T-helper 2 cell (primary cell): ENCODE data around the gene LEKR1.
"Not testable (repeated sequence)": the region's sequence is repeated elsewhere in the genome, so short reads cannot be mapped to it uniquely, and the experiment has no call there.

Experiments
- DNase-seq, 5 experiments: peaks; one replicate each; pipeline versions ENCODE4 v3.0.0 to v3.0.0-alpha.2; 2012 to 2022

Gene LEKR1

DNA sequence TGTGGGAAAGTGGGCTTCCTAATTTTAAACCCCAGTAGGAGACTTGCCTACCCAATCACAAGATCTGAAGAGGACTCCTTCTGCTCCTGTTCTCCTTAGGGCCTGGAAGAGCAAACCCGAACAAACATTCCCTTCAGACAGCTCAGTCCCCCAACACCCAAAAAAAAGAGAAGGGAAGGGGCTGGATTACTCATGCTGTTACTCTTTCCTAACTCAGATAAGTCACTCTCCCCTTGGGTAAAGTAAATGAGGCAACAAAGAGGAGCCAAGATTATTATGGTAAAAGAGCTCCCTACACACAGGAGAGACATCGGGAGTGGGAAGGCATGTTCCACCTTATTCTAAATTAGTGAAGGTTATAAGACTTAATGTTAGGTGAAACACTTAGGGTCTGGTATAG is 18.1 kb upstream of the LEKR1 start:
- DNase-seq, result no peak

DNA sequence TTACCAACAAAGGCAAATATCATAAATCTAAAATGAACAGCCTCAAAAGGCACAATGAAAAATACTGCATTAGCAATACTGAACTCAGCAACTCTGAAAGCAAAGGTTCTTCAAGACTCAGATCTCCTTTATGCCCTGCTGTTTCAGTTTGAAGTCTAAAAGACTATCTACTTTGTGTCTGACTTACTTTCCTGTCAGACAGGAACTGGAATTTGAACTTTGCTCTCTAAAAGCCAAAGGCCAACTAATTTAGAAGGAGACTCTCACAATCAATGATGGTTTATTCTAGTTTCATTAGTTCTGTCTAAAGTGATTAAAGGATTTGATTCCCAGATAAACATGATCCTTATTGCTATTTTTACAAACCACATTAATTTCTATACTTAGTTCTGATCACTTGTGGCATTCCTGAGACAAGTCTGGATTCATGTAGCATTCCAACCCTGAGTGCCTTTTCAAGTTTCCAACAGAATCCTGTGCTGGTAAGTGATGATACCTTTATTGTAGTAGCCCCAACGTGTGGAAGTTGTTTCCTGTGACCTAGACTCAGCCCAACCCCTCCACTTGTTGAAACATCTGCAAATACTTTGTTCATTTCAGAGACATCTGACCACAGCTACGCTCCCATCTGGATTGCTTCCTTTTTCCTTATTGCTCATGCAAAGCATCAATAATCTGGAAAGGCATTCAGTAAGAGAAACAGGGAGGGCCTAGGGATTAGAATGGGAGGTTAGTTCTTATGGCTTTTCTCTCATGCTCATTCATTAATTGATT is 14.9 kb upstream of the LEKR1 start:
- no peak for DNase-seq

DNA sequence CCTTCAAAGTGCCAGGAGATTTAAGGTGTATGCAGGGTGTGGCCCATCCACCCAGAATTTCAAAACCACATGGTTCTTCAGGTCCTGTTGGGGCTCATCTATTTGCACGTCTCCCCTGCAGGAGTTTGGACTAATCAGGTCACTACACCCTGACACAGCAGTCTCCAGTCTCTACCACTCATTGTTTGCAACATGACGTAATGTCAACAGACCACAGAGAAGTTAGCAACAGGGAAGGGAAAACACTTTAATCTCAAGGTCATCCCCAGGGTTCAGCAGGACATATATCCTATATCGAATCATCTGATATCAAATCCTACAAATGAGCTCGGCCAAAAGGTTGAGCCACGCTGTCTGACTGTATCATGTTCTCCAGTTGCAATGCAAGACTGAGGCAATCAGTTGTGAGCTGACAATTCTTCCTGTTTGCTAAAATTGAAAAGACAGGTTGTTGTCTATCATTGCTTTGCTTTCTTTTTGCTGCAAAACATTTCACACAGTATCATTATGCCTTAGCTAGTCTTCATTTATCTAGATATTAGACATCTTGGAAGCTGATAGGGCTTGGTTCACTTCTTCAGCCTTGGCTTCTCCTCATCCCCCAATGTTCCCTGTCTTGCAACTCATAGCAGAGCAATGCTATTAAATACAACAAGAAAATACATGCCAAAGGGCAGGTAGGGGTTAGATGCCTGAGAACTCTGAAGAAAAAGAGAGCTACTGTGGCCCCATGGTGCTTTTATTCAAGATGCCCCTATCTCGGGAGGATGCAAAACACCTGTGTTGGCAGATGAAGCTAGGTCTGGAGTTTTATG is 13.4 kb upstream of the LEKR1 start:
- DNase-seq, result peak in 1 of 5 experiments; percentile 61

DNA sequence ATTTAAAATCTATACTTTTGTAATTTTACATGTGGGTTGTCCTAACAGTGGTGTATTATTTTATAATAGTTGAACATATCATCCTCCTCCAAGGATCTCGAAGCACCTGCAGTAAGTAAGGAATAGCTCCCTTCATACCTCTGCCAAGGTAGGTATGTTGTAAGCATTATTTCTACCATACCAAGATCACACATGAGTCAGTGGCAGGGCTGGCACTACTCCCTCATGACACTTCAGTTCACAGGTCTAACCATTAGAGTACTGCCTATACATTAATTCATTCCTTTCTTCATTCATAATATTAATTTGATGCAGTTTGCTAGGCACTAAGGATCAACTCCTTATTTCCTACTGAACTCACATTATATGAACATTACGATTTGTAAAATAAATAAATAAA is 11.9 kb upstream of the LEKR1 start:
- peak in 1 of 5 experiments; percentile 44 for DNase-seq

DNA sequence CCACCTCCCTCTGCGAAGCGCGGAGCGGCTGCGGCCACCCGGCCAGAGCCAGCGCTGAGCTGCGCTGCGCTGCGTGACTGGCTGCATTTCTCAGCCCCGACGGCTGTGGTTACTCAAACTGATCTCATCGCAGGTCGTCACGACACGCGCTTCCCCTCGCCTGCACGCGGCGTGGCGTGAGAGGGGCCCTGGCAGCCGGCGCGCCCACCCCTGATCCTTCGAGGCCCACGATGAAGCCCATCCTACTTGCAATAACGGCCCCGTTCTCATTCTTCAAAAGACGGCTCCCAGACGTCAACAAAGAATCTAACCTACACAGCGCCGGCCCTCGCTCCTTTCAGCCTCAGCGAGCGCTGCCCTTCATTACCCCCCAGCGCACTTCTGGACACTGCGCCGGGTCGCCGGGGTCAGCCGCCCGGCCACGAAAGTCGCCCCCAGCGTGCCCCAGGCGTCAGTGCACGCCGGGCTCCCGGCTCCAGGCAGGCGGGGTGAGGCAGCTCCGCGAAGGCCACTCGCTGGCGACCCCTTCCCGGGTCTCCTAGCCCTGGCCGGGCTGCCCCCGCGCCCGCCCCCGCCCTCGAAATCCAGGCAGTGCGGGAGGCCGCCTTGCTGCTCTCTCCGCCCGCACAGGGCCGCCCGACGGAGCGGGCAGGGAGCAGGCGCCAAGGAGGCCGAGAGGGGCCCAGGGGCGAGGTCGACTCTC is 9.9 kb upstream of the LEKR1 start:
- DNase-seq, result peak in 3 of 5 experiments; percentile 8 to 86 (median 30)

DNA sequence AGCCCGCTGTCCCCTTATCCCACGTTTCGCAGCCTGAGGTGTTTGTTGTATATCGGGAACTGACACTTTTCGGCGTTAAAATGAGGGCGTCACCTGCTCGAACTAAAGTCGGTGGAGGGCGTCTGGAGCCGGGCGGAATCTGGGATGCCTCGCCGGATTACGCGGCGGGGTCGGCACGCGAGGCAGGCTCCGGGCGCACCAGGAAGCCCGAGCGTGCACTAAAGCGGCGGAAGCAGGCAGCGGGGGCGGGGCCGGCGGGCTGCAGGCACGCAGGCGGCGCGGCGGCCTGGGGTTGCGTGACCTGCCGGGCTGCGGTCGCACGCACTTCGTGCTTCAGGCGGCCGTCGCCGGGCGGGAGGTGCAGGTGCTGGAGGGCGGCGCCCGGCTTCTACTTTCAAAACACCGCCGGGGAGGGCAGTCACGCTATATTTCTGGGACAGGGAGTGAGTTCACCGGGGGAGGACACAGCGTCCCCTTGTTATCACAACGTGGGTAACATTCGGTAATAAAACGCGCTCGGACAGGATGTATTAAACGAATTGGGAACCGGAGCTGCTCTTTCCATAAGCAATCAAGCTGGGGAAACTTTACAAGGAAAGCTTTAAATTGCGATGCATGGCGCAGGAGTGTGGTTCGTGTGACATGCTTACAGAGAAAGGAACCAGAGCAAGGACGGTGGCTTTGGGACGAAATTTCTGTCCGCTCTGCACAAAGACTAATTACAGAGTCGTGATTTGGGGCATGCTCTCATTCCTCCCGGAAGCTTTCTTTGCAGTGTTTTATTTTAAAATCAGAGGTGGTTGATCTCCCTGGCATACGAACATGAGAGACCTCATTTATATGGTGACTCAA is 9.1 kb upstream of the LEKR1 start:
- DNase-seq, result peak; percentile 59 to 98 (median 75)

DNA sequence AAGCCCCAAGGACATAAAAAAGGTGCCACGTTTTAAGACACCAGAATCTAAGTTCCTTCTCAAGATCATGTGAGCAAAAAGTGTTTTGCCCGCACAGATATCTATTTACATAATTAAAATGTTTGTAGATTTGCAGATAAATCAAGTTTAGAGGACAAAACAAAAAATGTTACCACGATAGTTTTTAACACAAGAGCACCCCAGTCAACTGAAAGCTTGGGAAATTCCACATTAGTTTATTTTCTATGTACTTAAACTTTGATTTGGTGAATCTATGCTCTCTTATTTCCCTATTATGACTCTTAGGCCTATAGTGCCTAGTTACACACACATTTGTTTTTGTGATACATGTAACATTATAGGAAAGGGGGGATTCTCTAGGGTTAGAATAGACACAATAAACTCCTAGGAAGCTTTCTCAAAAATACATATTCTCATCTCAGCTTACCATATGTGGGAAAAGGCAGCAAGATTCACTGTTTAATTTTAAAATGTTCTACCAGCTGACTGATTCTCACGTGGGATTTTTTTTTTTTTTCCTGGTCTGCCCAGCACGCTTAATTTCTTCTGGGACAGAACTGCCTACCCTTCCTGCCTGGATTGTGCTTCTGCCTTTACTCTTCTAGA is 8.4 kb upstream of the LEKR1 start:
- DNase-seq, result no peak

DNA sequence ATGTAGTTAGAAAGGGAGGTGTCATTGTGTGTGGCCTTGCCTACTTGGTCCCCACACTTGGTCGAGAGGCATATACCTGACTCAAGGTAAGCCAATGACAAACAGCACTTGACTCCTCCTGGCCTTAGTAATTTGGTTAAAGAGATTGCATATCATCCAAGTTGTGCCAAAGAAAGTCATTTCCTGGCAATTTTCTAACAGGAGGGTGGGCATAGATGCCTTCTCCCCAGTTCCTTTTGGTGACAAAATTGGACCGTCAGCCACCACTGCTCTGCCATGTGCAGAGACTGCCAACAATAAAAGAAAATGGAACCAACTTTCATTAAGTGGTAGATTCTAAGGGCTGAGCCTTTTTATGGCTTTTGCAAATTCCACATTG is 7.9 kb upstream of the LEKR1 start:
- peak in 1 of 5 experiments; percentile 33 for DNase-seq

DNA sequence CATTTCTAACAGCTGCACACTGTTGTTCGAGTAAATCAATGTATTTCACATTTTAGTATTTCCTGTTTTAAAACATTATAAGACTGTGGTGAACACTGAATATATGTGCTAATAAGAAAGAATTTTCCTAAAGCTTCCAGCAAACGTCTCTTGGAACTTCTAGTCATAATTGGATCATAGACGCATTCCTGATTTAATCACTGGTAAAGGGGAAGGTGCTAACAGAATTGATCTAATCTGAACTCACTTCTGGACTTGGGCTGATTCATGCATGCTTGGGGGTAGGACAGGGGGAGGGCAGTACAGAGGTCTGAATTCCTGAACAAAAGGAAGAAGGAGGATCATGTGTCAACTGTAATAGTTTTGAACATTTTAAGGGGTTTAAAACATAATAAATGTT is 7.3 kb upstream of the LEKR1 start:
- DNase-seq, result peak in 1 of 5 experiments; percentile 24

DNA sequence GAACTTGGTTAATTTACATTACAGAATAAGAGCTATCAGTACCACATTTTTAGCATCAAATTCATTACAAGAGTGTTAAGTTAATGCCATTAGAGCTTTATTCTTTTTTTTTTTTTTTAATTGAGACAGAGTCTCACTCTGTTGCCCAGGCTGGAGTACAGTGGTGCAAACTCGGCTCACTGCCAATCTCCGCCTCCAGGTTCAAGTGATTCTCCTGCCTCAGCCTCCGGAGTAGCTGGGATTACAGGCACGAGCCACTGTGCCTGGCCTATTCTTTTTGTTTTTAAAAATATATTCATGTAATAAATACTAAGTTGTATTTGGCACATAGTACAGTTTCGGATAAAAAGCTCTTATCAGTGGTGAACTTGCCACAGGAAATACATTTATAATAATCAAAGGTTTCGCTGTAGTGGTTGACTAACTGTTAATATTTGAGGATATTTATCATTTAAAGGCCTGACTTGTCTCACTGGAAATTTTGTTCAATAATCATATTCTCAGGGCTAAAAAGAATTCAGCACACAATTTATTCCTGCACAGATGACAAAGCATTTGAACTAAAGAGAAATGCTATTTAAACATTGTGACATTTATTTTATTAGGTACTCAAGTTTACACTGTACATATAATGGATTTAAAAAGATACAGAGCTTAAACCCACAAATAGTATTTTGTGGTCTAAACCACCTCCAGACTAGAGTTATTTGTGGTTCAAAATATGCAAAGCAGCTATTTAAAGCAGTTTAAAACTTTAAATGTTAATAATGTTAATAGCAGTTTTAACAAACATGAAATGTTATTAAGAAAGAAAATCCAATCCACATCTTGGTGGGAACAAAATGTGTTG is 6.1 kb upstream of the LEKR1 start:
- DNase-seq, result no peak

DNA sequence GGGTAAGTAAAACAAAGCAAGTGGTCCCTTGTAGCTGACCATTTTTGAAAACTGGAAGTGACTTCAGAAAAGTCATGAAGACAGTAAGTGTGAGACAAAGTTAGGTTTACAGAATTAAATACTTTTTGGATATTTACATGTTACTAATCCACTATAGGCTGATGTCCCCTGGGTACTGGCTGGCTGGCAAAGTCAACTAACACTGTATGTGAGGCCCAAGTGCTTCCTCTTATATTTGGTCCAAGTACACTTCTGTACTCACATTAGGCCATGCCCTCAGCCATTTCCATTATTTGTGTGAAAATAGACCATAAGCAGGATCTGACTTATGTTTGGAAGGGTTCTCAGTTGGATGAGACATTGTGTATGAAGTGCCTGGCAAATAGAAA is 5.5 kb upstream of the LEKR1 start:
- DNase-seq, result no peak

DNA sequence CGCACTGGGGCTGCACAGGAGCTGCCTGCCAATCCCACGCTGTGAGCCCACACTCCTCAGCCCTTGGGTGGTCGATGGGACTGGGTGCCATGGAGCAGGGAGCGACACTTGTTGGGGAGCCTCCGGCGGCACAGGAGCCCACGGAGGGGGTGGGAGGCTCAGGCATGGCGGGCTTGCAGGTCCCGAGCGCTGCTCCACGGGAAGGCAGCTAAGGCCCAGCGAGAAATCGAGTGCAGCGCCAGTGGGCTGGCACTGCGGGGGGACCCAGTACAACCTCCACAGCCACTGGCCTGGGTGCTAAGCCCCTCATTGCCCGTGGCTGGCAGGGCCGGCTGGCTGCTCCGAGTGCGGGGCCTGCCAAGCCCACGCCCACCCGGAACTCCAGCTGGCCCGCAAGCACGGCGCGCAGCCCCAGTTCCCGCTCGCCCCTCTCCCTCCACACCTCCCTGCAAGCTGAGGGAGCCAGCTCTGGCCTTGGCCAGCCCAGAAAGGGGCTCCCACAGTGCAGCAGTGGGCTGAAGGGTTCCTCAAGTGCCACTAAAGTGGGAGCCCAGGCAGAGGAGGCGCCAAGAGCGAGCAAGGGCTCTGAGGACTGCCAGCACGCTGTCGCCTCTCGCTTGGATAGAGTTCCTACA is 3.4 kb upstream of the LEKR1 start:
- not testable (repeated sequence) for DNase-seq

DNA sequence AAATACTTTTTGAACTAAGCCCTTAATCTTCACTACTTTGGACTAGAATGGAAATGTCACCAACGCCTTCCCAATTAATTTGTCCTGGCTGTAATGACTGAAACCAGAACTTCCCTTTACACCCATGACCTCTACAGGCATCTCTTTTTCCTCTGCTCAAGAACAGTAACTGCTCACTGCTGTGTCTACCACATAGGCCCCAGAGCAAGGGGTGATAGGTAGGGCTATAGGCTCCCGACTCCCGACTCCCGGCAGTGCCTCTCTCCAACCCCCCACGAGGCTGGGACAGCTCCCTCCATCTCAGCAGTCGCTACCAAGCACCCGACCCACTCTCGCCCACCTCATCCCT is 384 bp upstream of the LEKR1 start:
- DNase-seq, result no peak

DNA sequence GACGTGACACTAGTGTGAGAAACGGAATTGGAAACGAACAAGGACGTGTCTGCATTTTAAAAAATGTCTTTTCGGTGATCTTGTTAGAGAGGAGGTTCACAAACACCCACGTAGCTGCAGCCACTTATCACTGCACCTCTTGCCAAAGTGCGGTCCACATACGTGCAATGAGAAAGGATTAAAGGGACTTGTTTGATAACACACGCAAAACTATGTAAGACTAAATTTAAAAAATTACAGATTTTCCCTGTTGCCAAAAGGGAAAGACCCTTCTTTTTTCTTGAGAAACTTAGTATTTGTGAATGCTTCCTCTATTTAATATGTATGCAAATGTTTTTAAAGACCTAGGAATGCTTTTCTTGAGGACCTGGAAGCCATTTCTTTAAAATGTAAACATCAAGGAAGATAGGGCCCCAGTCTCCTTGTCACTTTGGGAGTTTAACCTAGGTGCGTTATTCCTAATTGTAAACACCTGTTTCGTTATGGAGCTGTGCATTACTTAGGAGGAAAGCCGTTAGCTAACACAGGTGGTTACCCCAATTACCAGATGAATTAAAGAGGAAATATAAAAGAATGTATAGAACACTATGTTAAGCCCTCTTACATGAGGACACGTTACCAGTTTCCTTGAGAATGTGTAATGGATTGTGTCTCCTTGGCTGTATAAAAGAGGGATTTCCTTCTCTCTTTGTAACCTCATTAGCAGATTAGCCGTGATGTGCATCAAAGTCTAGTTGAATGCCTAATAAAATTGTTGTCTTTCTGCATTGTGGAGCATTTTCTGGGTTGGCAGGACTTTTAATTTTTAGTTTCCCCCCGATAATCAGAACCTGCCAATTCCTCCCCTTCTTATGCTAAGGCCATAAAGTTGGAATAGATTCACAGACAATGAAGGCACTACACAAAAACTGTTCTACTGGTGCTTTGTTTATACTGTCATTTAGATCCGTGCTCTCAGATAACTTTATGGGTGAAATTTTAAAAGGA is 1.0 kb downstream of the LEKR1 start:
- peak in 2 of 5 experiments; percentile 14 to 69 for DNase-seq

DNA sequence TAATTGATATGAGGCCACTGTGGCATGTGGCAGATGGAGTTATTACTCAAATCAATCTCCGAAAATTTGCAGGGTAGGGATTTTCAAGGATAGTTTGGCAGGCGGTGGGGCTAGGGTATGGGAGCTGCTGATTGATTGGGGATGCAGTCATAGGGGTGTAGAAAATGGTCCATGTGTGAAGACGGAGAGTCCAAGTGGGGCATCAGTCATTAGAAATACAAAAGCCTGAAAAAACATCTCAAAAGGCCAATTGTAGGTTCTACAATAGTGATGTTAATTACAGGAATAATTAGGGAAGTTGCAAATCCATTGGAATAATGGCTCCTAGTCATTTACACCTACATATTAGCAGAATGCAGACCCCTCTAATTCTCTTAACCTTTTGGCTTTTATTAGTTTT is 4.9 kb downstream of the LEKR1 start:
- DNase-seq, result no peak

DNA sequence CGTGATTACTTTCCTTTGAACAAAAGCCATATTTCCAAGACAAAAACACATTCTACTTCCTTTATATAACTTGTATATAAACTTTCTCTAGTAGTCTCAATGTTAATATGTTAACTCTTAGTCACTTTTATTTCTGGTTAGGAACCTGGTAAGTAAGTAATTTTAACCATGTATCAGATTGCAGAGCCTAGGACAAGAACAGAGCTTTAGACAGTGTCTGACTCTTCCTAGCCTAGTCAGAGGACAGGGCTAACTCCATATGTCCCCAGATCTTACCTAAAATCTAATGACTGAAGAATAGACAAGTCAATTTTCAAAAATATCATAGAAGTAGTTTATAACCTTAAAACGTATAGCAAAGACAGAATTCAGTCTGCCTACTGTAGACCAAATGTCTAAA is 8.3 kb downstream of the LEKR1 start:
- DNase-seq, result no peak

DNA sequence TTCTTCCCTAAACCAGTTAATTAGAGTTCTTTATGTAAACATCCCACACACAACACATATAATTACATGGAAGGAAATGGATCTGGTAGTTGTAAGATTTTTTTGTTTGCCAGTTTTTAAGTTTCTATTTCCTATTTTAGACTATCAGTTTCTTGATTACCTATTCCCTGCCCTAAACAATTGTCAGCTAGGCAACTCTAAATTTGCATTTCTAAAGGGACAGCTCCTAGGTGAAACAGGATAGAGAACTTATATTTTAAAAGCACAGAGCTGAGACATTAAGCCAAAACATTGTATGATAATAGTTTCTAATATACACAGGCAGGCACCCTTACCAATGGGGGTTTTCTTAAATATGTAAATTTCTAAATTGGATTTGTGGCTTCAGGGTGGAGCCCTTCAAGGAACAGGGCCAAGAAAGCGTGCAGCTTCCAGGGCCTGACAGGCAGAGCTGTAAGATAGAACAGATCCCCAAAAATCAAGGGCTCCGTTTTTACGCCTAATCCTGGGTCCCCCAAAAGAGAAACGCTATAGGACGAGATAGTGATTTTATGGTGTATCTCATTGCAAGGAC is 8.9 kb downstream of the LEKR1 start:
- no peak for DNase-seq

DNA sequence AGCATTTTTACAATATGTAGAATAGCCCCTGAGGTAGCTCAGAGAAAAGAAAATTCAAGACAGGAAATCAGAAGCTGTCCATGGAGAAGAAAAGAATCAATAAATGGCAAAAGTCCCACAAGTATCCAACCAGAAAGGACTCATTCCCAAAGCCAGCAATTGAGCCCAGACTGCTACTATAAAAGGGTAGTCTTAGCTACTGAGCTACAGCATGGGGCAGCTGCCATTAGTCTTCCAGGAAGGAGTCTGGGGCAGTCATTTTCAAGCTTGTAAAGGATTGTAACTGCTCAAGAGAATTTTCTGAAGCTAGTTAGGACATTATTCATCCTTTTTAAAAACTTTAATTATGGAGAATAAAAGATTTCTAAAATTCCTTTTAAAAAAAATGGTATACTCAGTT is 10.5 kb downstream of the LEKR1 start:
- no peak for DNase-seq

DNA sequence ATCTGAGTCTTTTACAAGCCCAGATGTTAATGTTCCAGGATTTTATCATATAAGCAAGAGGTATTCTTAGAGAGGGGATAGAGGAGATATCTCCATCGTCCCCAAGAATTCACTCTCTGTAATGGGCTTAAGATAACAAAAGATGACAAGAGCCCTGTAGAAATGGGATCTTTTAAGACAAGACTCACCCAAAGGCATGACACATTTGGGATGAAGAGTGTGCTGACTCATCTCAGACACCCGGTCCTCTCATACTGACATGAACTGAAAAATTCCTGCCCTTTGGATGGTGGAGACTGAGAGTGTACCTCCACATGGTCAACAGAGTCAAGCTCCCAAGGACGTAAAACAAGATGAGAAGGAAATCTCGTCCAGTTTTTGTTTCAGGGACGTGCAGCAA is 11.0 kb downstream of the LEKR1 start:
- no peak for DNase-seq
